DMS79 (cell line): ENCODE results near the gene PUSL1.
A peak's percentile ranks its signal among the peaks of the same experiment; 100 is the strongest.

Experiments
- DNase-seq: peaks from one replicate; lab custom pipeline; 2025; lab: John Stamatoyannopoulos, UW

Gene PUSL1

GRCh38 chr1:1280782-1281481 lies 27.5 kb upstream of the PUSL1 start:
- no peak for DNase-seq

GRCh38 chr1:1281533-1282321 lies 26.7 kb upstream of the PUSL1 start:
- DNase-seq, result peak; percentile 2

- DNase-seq, result no peak
These were observed 25.4 kb upstream of the PUSL1 start for GRCh38 chr1:1282998-1283397.

- no peak for DNase-seq
These were observed 24.6 kb upstream of the PUSL1 start for GRCh38 chr1:1283821-1284220.

DNA sequence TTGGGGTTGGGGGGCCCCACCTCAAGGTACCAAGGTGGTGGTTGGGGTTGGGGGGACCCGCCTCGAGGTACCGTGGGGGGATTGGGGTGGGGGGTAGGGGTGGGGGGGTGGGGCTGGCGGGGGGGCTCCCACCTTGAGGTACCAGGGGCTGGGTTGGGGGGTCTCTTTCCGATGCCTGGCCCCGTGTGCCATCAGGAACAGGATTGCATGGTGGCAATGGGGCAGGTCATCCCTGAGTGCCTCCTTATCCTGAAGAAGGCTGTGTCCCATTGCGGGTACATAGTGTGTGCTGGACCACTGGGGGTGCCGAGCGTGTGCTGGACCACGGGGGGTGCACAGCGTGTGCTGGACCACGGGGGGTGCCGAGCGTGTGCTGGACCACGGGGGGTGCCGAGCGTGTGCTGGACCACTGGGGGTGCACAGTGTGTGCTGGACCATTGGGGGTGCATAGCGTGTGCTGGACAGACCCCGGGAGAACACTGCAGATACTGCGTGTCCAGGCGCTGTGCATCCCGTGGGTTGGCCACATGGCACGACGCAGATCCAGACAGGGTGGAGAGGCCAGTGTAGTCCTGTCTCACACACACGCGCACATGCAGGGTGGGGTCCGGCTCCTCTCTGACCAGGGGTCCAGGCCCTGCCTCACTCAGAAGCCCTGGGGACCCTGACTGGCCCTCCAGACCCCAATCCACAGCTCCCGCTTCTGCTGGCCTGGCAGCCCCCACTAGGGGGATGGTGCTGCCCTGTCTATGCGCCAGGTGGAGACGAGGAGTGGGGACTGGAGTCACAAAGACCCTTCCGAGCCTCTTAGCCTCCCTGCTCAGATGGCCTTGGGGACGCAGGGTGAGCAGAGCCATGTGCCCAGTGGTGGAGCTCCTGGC lies 23.9 kb upstream of the PUSL1 start:
- DNase-seq, result no peak

- no peak for DNase-seq
These were observed 23.3 kb upstream of the PUSL1 start for GRCh38 chr1:1285102-1285571.

DNA sequence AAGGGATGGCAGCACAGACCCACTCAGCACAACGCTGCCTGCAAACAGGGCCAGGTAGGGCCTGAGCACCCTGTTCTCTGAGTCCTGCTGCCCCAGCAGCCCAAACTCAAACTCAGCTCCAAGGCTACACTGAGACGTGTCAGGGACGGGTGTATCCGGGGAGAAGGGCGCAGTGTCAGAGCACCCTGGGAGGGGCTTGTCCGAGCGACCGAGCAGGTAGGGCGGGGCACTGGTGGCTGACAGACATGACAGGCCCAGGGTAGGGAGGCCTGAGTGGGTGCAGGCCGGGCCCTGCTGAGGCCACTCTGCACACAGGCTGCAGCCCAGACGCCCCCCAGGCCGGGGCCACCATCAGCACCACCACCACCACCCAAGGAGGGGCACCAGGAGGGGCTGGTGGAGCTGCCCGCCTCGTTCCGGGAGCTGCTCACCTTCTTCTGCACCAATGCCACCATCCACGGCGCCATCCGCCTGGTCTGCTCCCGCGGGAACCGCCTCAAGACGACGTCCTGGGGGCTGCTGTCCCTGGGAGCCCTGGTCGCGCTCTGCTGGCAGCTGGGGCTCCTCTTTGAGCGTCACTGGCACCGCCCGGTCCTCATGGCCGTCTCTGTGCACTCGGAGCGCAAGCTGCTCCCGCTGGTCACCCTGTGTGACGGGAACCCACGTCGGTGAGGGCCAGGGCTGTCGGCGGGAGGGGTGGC lies 22.6 kb upstream of the PUSL1 start:
- DNase-seq, result no peak

DNA sequence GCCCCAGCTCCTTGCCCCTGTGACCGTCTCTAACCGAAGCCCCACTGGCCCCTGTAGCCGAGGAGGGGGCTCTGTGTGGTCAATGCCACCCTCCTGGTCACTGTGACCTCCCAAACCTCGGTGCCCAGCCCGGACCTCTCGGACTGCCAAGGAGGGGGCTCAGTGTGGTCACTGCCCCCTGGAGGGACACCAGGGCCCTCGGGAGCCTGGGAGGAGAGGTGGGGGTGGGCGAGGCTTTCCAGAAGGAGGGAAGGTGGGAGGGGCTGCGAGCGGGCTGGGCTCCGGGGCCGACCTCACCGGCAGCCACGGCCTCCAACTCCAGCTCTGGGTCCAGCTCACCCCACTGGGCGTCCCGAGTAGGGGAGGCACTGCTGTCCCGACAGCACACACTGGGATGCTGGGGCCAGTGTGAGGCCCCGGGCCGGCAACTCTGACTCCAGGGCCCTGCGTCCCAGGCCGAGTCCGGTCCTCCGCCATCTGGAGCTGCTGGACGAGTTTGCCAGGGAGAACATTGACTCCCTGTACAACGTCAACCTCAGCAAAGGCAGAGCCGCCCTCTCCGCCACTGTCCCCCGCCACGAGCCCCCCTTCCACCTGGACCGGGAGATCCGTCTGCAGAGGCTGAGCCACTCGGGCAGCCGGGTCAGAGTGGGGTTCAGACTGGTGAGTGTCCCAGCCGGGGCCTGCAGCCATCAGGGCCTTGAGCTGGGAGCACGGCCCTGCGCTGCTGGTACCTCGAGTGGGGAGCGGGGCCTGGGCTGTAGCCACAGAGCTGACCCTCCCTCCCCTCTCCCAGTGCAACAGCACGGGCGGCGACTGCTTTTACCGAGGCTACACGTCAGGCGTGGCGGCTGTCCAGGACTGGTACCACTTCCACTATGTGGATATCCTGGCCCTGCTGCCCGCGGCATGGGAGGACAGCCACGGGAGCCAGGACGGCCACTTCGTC lies 21.8 kb upstream of the PUSL1 start:
- DNase-seq, result no peak

GRCh38 chr1:1287288-1288110 lies 20.9 kb upstream of the PUSL1 start:
- DNase-seq, result no peak

DNA sequence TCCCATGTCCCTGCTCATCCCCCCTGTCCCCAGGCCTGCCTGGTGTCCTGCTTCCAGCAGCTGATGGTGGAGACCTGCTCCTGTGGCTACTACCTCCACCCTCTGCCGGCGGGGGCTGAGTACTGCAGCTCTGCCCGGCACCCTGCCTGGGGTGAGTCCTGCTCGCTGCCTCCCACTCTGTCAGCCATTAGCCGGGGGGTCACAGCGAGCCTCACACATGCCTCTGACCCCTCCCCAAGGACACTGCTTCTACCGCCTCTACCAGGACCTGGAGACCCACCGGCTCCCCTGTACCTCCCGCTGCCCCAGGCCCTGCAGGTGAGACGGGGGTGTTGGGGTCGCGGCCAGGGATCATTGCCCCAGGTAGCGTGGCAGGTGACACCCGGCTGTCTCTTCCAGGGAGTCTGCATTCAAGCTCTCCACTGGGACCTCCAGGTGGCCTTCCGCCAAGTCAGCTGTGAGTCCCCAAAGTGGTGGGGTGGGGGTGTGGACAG lies 18.1 kb upstream of the PUSL1 start:
- peak; percentile 5 for DNase-seq

- DNase-seq, result peak; percentile 40
These were observed 17.3 kb upstream of the PUSL1 start for GRCh38 chr1:1291023-1291528.

GRCh38 chr1:1291548-1292441 lies 16.6 kb upstream of the PUSL1 start:
- peak; percentile 87 for DNase-seq

DNA sequence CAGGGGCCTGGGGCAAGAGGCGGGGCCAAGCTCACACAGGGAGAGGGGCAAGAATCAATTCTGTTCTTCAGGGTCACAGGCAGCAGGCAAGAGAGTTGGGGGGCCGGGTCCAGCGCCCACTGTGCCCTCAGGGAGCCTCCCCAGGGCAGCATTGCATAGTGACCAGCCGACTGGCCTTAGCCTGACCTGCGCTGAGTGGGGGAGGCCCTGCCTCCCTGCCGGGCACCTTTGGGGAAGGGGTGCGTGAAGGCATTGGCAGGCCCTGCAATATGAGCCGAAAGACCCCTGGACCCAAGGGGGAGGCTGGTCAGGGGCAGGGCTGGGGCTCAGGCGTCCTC lies 16.0 kb upstream of the PUSL1 start:
- no peak for DNase-seq

- DNase-seq, result no peak
These were observed 15.5 kb upstream of the PUSL1 start for GRCh38 chr1:1292851-1293250.

DNA sequence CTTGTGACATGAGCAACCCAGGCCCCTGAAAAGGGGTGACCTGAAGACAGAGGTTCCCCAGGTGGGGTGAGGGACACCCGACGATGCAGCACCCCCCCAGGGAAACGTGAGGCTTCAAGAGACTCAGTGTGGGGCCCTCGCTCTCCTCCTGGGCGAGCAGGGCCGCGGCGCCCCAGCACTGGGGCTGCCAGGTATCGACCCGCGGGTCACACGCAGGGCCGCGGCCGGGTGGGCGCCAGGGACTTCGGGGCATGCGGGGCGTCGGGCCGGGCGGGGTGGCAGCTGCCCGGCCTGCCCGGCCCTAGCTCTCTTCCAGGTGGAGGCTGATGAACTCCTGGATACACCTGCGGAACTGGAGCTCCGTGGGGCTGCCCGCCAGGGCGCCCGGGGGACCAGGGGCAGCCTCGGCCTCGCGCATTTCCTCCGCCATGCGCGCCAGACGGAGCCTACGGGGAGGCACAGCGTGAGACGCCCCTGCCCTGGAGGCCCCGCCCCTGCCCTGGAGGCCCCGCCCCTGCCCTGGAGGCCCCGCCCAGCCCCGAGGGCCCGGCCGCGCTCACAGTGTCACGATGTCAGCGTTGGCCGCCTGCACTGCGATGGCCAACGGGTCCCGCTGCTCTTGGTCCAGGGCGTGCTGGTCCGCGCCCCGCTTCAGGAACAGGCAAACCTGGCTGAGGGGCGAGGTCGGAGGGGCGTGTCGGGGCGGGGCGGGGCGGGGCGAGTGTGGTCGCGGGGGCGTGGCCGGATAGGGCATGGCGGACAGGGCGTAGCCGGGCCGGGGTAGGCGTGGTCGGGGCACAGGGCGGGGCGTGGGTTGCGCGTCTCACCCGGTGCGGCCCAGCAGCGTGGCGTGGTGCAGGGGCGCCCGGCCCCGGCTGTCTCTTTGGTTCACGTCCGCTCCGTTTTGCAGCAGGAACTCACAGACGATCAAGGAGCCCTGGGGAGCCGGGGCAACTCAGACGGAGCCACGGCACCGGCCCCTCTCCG lies 14.8 kb upstream of the PUSL1 start:
- DNase-seq, result no peak

DNA sequence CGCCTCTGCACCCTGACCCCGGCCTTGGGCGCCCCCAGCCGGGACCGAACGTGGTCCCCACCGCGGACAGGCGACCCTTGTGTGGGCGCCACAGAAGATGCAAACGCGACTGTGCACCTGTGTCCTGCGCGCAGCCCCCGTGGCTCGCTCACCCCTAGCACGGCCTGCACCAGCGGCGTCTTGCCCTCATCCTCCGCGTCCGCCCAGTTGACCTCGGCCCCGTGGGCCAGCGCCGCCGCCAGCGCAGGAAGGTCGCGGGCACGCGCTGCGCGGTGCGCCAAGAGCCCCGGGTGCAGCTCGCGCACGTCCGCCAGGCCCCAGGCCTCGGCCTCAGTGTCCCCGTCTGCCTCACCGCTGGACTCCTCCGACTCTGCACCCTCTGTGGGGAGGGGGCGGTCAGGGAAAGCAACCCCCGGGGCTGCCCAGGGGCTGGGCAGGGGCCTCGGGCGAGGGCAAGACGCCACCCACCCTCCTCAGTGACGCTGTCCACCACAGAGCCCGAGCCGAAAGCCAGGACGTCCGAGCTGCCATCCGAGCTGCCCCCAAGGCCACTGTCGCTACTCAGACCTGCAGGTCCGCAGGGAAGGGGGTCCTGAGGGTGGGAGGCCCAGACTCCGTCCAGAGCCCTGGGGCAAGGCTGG lies 14.0 kb upstream of the PUSL1 start:
- no peak for DNase-seq
